Neuron (in vitro differentiated cells): ENCODE measurements around the gene ADSS1.
A peak's percentile ranks its signal among the peaks of the same experiment; 100 is the strongest.

Source experiments
- H2AFZ ChIP-seq: one replicate; pipeline ENCODE4 v1.6.1; 2013; ENCODE audit warnings: low read depth, mild to moderate bottlenecking, inconsistent platforms, low read length, moderate library complexity
- H3K27me3 ChIP-seq: one replicate; pipeline ENCODE4 v1.6.1; 2013; ENCODE audit warnings: low read length; ENCODE audit not compliant: insufficient read depth
- H3K36me3 ChIP-seq: one replicate; pipeline ENCODE4 v1.6.1; 2013; ENCODE audit warnings: low read length; ENCODE audit not compliant: insufficient read depth
- H3K4me1 ChIP-seq: one replicate; pipeline ENCODE4 v1.6.1; 2013; ENCODE audit warnings: low read length; ENCODE audit not compliant: insufficient read depth
- H3K4me3 ChIP-seq: 2 replicates; pipeline ENCODE4 v1.5.1; 2013; ENCODE audit warnings: mild to moderate bottlenecking, low read length, moderate library complexity
- H3K9me3 ChIP-seq: one replicate; pipeline ENCODE4 v1.6.1; 2013; ENCODE audit warnings: low read length

ADSS1 gene

GRCh38 chr14:104751539-104752422 lies 27.8 kb downstream of the ADSS1 start:
- peak overlapping the region; percentile 86 for H3K4me3 ChIP-seq
- peaks cover 6% of the 10 kb centered on the region for H3K9me3 ChIP-seq
- H2AFZ ChIP-seq: peak overlapping the region; percentile 44
- peaks cover 25% of the 10 kb centered on the region for H3K4me1 ChIP-seq
- peaks cover 22% of the 10 kb centered on the region for H3K36me3 ChIP-seq
- no peaks in the 10 kb centered on the region for H3K27me3 ChIP-seq

- peak overlapping the region; percentile 44 for H2AFZ ChIP-seq
- H3K9me3 ChIP-seq: peaks cover 6% of the 10 kb centered on the region
- peaks cover 25% of the 10 kb centered on the region for H3K4me1 ChIP-seq
- no peaks in the 10 kb centered on the region for H3K27me3 ChIP-seq
- H3K36me3 ChIP-seq: peaks cover 28% of the 10 kb centered on the region
- H3K4me3 ChIP-seq: peak overlapping the region; percentile 86
These were observed 28.4 kb downstream of the ADSS1 start for GRCh38 chr14:104752423-104752734.

GRCh38 chr14:104752735-104753527 lies 28.9 kb downstream of the ADSS1 start, which contains the start of gene SIVA1:
SIVA1 (plus strand) TSS chr14:104753147; CDS start chr14:104753202, 55 bp downstream.
- Histone ChIP-seq H3K4me3 (peak within 1 kb of the TSS; percentile 86), H3K9me3 (peaks cover 6% of the 10 kb centered on the region), H3K36me3 (peaks cover 33% of the 10 kb centered on the region), H3K27me3 (no peaks in the 10 kb centered on the region), H3K4me1 (peaks cover 25% of the 10 kb centered on the region), H2AFZ (peak within 1 kb of the TSS; percentile 44)

GRCh38 chr14:104753528-104754212 lies 29.6 kb downstream of the ADSS1 start:
- Histone ChIP-seq H3K27me3 (no peaks in the 10 kb centered on the region), H2AFZ (no peak overlapping the region), H3K4me1 (peaks cover 21% of the 10 kb centered on the region), H3K4me3 (peak overlapping the region; percentile 86), H3K36me3 (peaks cover 38% of the 10 kb centered on the region), H3K9me3 (peaks cover 6% of the 10 kb centered on the region)

DNA sequence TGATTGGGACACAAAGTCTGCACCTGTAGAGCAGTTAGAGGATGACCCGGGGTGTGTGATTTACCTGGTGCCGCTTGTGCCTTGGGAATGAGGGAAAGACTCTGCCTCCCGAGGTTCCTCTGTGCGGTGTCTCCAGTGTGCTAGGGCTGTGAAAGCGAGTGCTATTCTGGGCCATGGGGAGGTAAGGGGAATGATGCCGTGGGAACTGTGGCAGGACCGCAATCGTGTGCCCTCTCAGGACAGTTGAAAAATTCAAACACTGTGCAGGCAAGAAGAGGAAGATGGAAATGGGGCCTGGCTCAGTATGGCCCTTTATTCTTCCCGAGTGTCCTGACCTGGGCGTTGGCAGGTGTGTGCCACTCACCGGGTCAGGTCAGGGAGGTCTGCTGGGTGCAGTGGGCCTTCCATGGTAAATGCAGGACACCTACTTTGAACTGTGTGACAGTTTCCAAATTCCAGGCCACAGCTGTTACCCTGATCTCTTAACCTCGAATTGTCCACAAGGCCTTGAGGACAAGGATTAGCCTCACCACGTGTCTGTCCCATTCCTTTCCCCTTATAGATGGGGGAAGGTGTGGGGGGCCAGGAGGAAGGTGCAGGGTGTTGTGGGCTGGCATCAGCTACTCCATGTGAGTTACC lies 30.3 kb downstream of the ADSS1 start:
- Histone ChIP-seq H3K9me3 (peaks cover 6% of the 10 kb centered on the region), H3K4me3 (peak overlapping the region; percentile 86), H3K27me3 (no peaks in the 10 kb centered on the region), H3K4me1 (peaks cover 21% of the 10 kb centered on the region), H2AFZ (no peak overlapping the region), H3K36me3 (peaks cover 45% of the 10 kb centered on the region)

DNA sequence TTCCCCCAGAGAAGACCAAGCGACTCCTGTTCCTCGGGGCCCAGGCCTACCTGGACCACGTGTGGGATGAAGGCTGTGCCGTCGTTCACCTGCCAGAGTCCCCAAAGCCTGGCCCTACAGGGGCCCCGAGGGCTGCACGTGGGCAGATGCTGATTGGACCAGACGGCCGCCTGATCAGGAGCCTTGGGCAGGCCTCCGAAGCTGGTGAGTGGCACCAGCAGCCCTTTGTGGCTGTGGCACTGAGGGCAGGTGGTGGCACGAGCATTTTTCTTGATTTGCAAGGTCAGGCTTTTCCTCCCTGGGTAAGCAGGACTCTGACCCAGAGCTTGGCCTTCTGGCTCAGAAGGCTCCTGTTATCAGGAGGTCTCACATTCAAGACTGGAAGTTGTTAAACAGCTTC lies 31.6 kb downstream of the ADSS1 start:
- Histone ChIP-seq H3K36me3 (peaks cover 51% of the 10 kb centered on the region), H3K9me3 (peaks cover 1% of the 10 kb centered on the region), H3K27me3 (no peaks in the 10 kb centered on the region), H2AFZ (no peak overlapping the region), H3K4me1 (peaks cover 21% of the 10 kb centered on the region), H3K4me3 (no peak overlapping the region)

DNA sequence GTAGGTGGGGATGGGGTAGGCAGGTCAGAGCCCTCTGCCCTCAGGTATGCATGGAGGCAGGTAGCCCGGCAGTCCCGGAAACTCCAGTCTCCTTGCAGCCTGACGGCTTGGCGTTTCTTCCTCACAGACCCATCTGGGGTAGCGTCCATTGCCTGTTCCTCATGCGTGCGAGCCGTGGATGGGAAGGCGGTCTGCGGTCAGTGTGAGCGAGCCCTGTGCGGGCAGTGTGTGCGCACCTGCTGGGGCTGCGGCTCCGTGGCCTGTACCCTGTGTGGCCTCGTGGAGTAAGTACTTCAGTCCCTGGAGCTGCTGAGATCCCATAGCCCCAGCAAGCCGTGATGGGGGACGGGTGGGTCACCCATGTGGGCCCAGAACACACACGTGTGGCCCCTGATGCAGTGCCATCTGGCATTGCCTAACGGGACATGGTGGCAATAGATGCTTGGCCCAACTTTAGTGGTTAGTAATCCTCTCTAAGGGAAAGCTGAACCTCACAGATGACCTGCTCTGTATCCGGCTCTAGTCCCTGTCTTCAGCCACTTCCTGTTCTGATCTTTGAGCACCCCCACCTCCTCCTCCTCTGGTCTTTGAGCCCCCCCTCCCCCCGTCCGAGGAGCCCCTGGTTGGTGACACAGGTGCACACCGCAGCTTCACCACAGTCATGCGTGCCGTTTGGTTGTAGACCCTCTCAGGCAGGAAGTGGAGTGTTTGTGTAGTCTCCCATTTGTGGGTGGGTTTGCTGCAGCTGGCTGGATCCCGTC lies 32.6 kb downstream of the ADSS1 start:
- Histone ChIP-seq H3K4me1 (peaks cover 21% of the 10 kb centered on the region), H3K4me3 (no peak overlapping the region), H2AFZ (no peak overlapping the region), H3K9me3 (no peaks in the 10 kb centered on the region), H3K36me3 (peaks cover 59% of the 10 kb centered on the region), H3K27me3 (no peaks in the 10 kb centered on the region)

DNA sequence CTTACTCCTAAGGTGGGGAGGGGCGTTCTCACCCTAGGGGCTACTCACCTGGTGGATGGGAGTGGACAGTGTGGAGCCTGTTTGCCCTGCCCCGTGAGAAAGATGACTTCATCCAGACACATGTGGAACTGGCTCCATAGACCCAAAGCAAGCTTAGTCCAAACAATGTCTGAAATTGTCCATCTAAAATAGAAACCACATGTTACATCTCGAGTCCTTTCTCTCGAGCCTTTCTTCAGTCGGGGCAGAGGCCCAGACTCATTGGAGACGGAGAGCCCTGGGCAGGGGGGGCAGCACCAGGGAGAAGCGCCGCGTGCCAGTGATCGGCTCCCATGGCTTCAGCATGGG lies 33.2 kb downstream of the ADSS1 start:
- H3K4me1 ChIP-seq: peaks cover 20% of the 10 kb centered on the region
- H3K27me3 ChIP-seq: no peaks in the 10 kb centered on the region
- peaks cover 59% of the 10 kb centered on the region for H3K36me3 ChIP-seq
- H2AFZ ChIP-seq: no peak overlapping the region
- H3K9me3 ChIP-seq: no peaks in the 10 kb centered on the region
- H3K4me3 ChIP-seq: no peak overlapping the region

DNA sequence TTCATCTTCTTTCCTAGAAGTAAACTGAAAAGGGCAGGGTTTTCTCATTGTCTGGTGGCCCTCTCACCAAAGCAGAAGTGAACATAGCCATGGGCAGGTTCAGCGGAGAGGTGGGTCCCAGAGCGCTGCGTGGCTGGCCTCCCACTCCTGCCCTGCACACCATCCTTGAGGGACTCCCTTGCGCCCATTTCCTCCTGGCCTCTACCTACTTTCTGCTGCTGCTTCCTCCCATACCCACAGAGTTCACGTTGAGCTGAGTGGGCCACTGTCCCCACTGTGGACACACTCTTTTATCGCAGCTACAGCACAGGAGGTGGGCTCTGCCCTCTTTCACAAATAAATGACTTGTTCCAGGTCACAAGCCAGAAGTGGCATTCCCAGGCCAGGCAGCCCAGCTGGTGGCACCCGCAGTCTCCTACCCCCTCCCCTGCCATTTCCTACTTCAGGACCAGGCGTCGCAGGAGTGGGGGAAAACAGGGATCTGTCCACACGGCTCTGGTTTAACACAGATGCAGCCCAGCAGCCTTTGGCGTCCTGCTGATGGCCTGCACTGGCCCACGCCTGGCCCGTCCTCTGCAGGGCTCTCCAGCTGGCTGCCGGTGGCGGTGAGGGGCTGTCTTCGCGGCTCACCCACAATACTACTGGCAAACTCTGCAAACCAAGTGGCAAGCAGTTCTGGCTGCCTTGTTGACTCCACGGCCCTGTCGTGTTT lies 33.8 kb downstream of the ADSS1 start:
- Histone ChIP-seq H3K4me1 (peaks cover 19% of the 10 kb centered on the region), H3K9me3 (no peaks in the 10 kb centered on the region), H3K4me3 (no peak overlapping the region), H3K36me3 (peaks cover 61% of the 10 kb centered on the region), H3K27me3 (no peaks in the 10 kb centered on the region), H2AFZ (no peak overlapping the region)

GRCh38 chr14:104758981-104759969 lies 35.2 kb downstream of the ADSS1 start:
- Histone ChIP-seq H3K36me3 (peaks cover 65% of the 10 kb centered on the region), H3K4me1 (peaks cover 11% of the 10 kb centered on the region), H3K27me3 (no peaks in the 10 kb centered on the region), H3K9me3 (no peaks in the 10 kb centered on the region), H2AFZ (no peak overlapping the region), H3K4me3 (no peak overlapping the region)

DNA sequence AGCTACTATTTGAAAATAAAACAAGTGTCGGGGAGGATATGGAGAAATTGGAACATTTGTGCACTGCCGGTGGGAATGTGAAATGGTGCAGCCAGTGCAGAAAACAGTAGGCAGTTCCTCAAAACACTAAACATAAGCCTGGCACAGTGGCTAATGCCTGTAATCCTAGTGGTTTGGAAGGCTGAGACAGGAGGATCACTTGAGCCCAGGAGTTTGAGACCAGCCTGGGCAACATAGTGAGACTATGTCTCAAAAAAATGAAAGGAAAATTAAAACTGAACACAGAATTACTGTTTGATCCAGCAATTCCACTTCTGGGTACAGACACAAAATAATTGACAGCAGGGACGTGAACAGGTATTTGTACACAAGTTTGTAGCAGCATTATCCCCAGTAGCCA lies 41.5 kb downstream of the ADSS1 start:
- peaks cover 11% of the 10 kb centered on the region for H3K4me1 ChIP-seq
- H3K9me3 ChIP-seq: no peaks in the 10 kb centered on the region
- H3K36me3 ChIP-seq: peaks cover 16% of the 10 kb centered on the region
- H3K27me3 ChIP-seq: no peaks in the 10 kb centered on the region
- H3K4me3 ChIP-seq: no peak overlapping the region
- no peak overlapping the region for H2AFZ ChIP-seq
